ENCODE measurements around the gene RPF1.

Gene RPF1

DNA sequence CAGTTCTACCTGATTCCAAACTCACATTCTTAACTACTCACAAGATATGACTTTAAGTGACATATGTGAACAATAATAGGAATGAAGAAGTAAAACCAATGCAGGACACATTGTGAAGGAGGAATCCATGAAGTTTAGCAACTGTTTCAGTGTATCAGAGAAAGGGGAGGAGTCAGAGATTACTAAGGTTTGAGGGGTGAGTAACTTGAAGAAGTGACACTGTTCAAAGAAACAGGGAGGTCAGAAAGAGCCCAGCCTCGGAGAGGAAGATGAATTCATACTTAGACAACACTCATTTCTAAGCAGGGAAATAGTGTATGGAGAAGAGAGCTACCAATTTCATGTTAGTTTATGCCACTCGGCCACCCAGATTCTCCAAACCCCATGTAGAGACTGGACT lies 28.2 kb upstream of the RPF1 start:
- DNase-seq (ENCODE audit: low spot score) = no peak
- Histone ChIP-seq H3K27ac (ENCODE audit: poor library complexity, severe bottlenecking) (no peak overlapping the region), H3K4me1 (ENCODE audit: insufficient read depth, poor library complexity, severe bottlenecking) (no peaks in the 10 kb centered on the region), H3K4me3 (ENCODE audit: severe bottlenecking) (no peak overlapping the region), H3K27me3 (ENCODE audit: insufficient read depth, poor library complexity, severe bottlenecking) (no peaks in the 10 kb centered on the region), H3K9me3 (ENCODE audit: severe bottlenecking) (no peaks in the 10 kb centered on the region), H3K36me3 (ENCODE audit: low read depth) (no peaks in the 10 kb centered on the region)
- ATAC-seq (ENCODE audit: low read depth) = no peak
- no peak for TF ChIP-seq CTCF (IDR thresholded peaks at IDR 0.05; ENCODE audit: poor library complexity, severe bottlenecking)

DNA sequence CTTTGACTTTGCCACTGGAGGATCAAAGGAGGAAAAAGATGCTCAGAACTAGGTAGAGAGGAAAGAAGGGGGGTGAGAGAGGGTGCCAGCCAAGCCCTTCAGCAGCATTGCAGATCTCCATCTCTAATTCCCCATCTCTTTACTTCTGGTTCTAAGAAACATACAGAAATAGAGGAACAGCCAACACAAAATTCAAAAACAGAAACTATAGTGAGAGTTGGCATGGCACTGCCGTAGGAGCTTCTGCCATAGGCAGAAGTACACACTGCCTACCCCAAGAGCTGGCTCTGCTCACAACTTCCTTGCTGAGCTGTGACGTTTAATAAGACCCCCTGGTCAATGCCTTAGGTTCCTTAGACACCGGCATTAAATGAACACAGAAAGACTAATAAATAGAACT lies 26.6 kb upstream of the RPF1 start:
- no peak for TF ChIP-seq CTCF (IDR thresholded peaks at IDR 0.05; ENCODE audit: poor library complexity, severe bottlenecking)
- no peak overlapping the region for H3K4me3 ChIP-seq (ENCODE audit: severe bottlenecking)
- no peaks in the 10 kb centered on the region for H3K4me1 ChIP-seq (ENCODE audit: insufficient read depth, poor library complexity, severe bottlenecking)
- H3K27me3 ChIP-seq (ENCODE audit: insufficient read depth, poor library complexity, severe bottlenecking) = no peaks in the 10 kb centered on the region
- H3K36me3 ChIP-seq (ENCODE audit: low read depth) = no peaks in the 10 kb centered on the region
- ATAC-seq (ENCODE audit: low read depth) (no peak), DNase-seq (ENCODE audit: low spot score) (no peak)
- H3K9me3 ChIP-seq (ENCODE audit: severe bottlenecking) = no peaks in the 10 kb centered on the region
- no peak overlapping the region for H3K27ac ChIP-seq (ENCODE audit: poor library complexity, severe bottlenecking)

GRCh38 chr1:84462118-84462517 lies 16.9 kb upstream of the RPF1 start:
- H3K4me1 ChIP-seq (ENCODE audit: insufficient read depth, poor library complexity, severe bottlenecking) = no peaks in the 10 kb centered on the region
- ATAC-seq (ENCODE audit: low read depth) = no peak
- DNase-seq (ENCODE audit: low spot score) = no peak
- H3K36me3 ChIP-seq (ENCODE audit: low read depth) = no peaks in the 10 kb centered on the region
- H3K4me3 ChIP-seq (ENCODE audit: severe bottlenecking) = no peak overlapping the region
- TF ChIP-seq CTCF (IDR thresholded peaks at IDR 0.05; ENCODE audit: poor library complexity, severe bottlenecking) = no peak
- H3K27me3 ChIP-seq (ENCODE audit: insufficient read depth, poor library complexity, severe bottlenecking) = no peaks in the 10 kb centered on the region
- H3K9me3 ChIP-seq (ENCODE audit: severe bottlenecking) = no peaks in the 10 kb centered on the region
- H3K27ac ChIP-seq (ENCODE audit: poor library complexity, severe bottlenecking) = no peak overlapping the region

DNA sequence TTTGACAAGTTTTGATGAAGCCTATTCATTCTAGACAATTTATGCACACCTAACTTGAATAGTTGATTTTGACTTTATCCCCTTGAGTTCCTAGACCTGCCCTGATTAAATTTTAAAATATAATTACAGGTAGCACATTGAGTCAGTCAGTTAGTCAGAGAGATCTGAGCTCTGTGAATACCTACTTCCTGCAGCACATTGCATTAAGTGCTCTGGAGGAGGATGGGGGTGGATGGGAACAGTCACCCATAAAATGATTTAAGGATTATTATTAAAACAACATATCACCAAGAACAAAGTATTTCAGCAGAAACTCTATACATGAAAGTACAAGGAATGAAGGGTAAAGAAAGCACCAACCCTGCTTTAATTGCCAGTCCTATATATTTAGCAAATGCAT lies 11.8 kb upstream of the RPF1 start:
- Histone ChIP-seq H3K27me3 (ENCODE audit: insufficient read depth, poor library complexity, severe bottlenecking) (no peaks in the 10 kb centered on the region), H3K4me3 (ENCODE audit: severe bottlenecking) (no peak overlapping the region), H3K9me3 (ENCODE audit: severe bottlenecking) (no peaks in the 10 kb centered on the region), H3K27ac (ENCODE audit: poor library complexity, severe bottlenecking) (no peak overlapping the region), H3K36me3 (ENCODE audit: low read depth) (no peaks in the 10 kb centered on the region), H3K4me1 (ENCODE audit: insufficient read depth, poor library complexity, severe bottlenecking) (no peaks in the 10 kb centered on the region)
- no peak for TF ChIP-seq CTCF (IDR thresholded peaks at IDR 0.05; ENCODE audit: poor library complexity, severe bottlenecking)
- ATAC-seq (ENCODE audit: low read depth) (no peak), DNase-seq (ENCODE audit: low spot score) (no peak)

DNA sequence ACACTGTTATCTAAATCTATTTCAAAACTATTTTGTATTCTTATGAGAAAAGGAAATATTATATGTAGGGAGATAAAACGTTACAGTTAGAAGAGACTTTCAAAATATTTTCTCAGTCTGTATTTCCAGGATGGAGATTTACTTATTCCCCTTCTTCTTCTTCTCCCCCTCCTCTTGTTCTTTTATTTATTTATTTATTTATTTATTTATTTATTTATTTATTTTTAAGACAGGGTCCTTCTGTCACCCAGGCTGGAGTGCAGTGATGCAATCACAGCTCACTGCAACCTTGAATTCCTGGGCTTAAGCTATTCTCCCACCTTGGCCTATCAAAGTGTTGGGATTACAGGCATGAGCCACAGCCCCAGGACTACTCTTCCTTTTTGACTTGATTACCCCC lies 2.8 kb upstream of the RPF1 start:
- peaks cover 13% of the 10 kb centered on the region for H3K4me1 ChIP-seq (ENCODE audit: insufficient read depth, poor library complexity, severe bottlenecking)
- ATAC-seq (ENCODE audit: low read depth) (no peak), DNase-seq (ENCODE audit: low spot score) (no peak)
- H3K27me3 ChIP-seq (ENCODE audit: insufficient read depth, poor library complexity, severe bottlenecking) = no peaks in the 10 kb centered on the region
- H3K4me3 ChIP-seq (ENCODE audit: severe bottlenecking) = no peak overlapping the region
- no peaks in the 10 kb centered on the region for H3K9me3 ChIP-seq (ENCODE audit: severe bottlenecking)
- H3K27ac ChIP-seq (ENCODE audit: poor library complexity, severe bottlenecking) = no peak overlapping the region
- H3K36me3 ChIP-seq (ENCODE audit: low read depth) = peaks cover 6% of the 10 kb centered on the region
- TF ChIP-seq CTCF (IDR thresholded peaks at IDR 0.05; ENCODE audit: poor library complexity, severe bottlenecking) = no peak

Data from RWPE2 (cell line).